Measurements from ENCODE around the gene SLC4A1AP. TPM values are rescaled to one million over a fixed set of nuclear protein-coding genes. Genes with fewer than 3 reads are reported as not detected.

SLC4A1AP gene
- polyA plus RNA-seq, 1 donor from 2014 or later = 47.9 TPM

- H3K9ac ChIP-seq (ENCODE audit: low read length) = no peak overlapping the region
- peaks cover 15% of the 10 kb centered on the region for H3K27me3 ChIP-seq (ENCODE audit: insufficient read depth, low read depth, low read length)
- H3K9me2 ChIP-seq (ENCODE audit: insufficient read depth, low read length) = no peaks in the 10 kb centered on the region
- no peaks in the 10 kb centered on the region for H3K36me3 ChIP-seq (ENCODE audit: insufficient read depth, low read length)
- TF ChIP-seq TAF1 (IDR thresholded peaks at IDR 0.05; ENCODE audit: low read depth) (no peak), REST (IDR thresholded peaks at IDR 0.05; ENCODE audit: borderline replicate concordance) (no peak), EP300 (conservative IDR thresholded peaks at IDR 0.05; ENCODE audit: poor library complexity, severe bottlenecking) (no peak), SMC3 (conservative IDR thresholded peaks at IDR 0.05; ENCODE audit: poor library complexity) (no peak), POLR2AphosphoS5 (IDR thresholded peaks at IDR 0.05) (no peak), RAD21 (conservative IDR thresholded peaks at IDR 0.05) (no peak), EZH2 (IDR thresholded peaks at IDR 0.05; ENCODE audit: borderline replicate concordance, insufficient read depth, low read length, poor library complexity, severe bottlenecking) (no peak)
- no peak overlapping the region for H3K4me3 ChIP-seq (ENCODE audit: low read length)
- H3F3A ChIP-seq (ENCODE audit: insufficient read depth, low read length, poor library complexity, severe bottlenecking) = no peaks in the 10 kb centered on the region
- H3K9me3 ChIP-seq (ENCODE audit: low read length) = no peaks in the 10 kb centered on the region
- no peak overlapping the region for H3K27ac ChIP-seq (ENCODE audit: low read length)
- H3K79me2 ChIP-seq (replicated peaks; ENCODE audit: insufficient read depth, low read length) = no peaks in the 10 kb centered on the region
- H3K4me2 ChIP-seq (ENCODE audit: low read length) = no peak overlapping the region
- H2AFZ ChIP-seq (ENCODE audit: low read depth, low read length) = no peak overlapping the region
- H4K20me1 ChIP-seq (ENCODE audit: insufficient read depth) = no peaks in the 10 kb centered on the region
Measured at GRCh38 chr2:27712522-27712921, 48.8 kb downstream of the SLC4A1AP start.

GRCh38 chr2:27713201-27713600 lies 49.5 kb downstream of the SLC4A1AP start:
- Histone ChIP-seq H3F3A (ENCODE audit: insufficient read depth, low read length, poor library complexity, severe bottlenecking) (no peaks in the 10 kb centered on the region), H3K79me2 (replicated peaks; ENCODE audit: insufficient read depth, low read length) (no peaks in the 10 kb centered on the region), H4K20me1 (ENCODE audit: insufficient read depth) (no peaks in the 10 kb centered on the region), H3K36me3 (ENCODE audit: insufficient read depth, low read length) (no peaks in the 10 kb centered on the region), H3K4me2 (ENCODE audit: low read length) (no peak overlapping the region), H3K27ac (ENCODE audit: low read length) (no peak overlapping the region), H2AFZ (ENCODE audit: low read depth, low read length) (no peak overlapping the region), H3K9me2 (ENCODE audit: insufficient read depth, low read length) (no peaks in the 10 kb centered on the region), H3K9ac (ENCODE audit: low read length) (no peak overlapping the region), H3K4me3 (ENCODE audit: low read length) (no peak overlapping the region), H3K27me3 (ENCODE audit: insufficient read depth, low read depth, low read length) (peaks cover 15% of the 10 kb centered on the region), H3K9me3 (ENCODE audit: low read length) (no peaks in the 10 kb centered on the region)
- TF ChIP-seq SMC3 (conservative IDR thresholded peaks at IDR 0.05; ENCODE audit: poor library complexity) = no peak
- no peak for TF ChIP-seq REST (IDR thresholded peaks at IDR 0.05; ENCODE audit: borderline replicate concordance)
- no peak for TF ChIP-seq EP300 (conservative IDR thresholded peaks at IDR 0.05; ENCODE audit: poor library complexity, severe bottlenecking)
- TF ChIP-seq POLR2AphosphoS5 (IDR thresholded peaks at IDR 0.05) = no peak
- TF ChIP-seq RAD21 (conservative IDR thresholded peaks at IDR 0.05) = no peak
- no peak for TF ChIP-seq CTCF (IDR thresholded peaks at IDR 0.05; ENCODE audit: poor library complexity, severe bottlenecking)
- no peak for TF ChIP-seq TAF1 (IDR thresholded peaks at IDR 0.05; ENCODE audit: low read depth)
- TF ChIP-seq MXI1 (conservative IDR thresholded peaks at IDR 0.05; ENCODE audit: poor library complexity, severe bottlenecking) = no peak
- no peak for TF ChIP-seq EZH2 (IDR thresholded peaks at IDR 0.05; ENCODE audit: borderline replicate concordance, insufficient read depth, low read length, poor library complexity, severe bottlenecking)

Data from neural cell (in vitro differentiated cells).